ENCODE measurements around the gene ZKSCAN4.

Gene ZKSCAN4

GRCh38 chr6:28252009-28252975, at the start of gene ZKSCAN4:
Gene ZKSCAN4, minus strand, starts transcription at chr6:28252269. Its CDS starts 289 bp downstream, at chr6:28251980.
- H3K27ac ChIP-seq (ENCODE audit: low read length), result peak within 1 kb of the TSS; percentile 53
- no peaks in the 10 kb centered on the region for H3K9me3 ChIP-seq (ENCODE audit: control insufficient read depth in 1 of 2, low read length in 2 of 2)
- no peaks in the 10 kb centered on the region for H3K27me3 ChIP-seq (ENCODE audit: low read depth, low read length)
- H3K36me3 ChIP-seq (ENCODE audit: control insufficient read depth in 1 of 2, insufficient read depth in 2 of 2, low read length in 2 of 2), result peaks cover 0 to 21% of the 10 kb centered on the region in 2 donors
- peak within 1 kb of the TSS; percentile 87 to 100 for H3K4me3 ChIP-seq (ENCODE audit: low read depth in 1 of 2, low read length in 2 of 2)
- peaks cover 6 to 17% of the 10 kb centered on the region in 2 donors for H3K4me1 ChIP-seq (ENCODE audit: control insufficient read depth in 1 of 2, insufficient read depth in 2 of 2, low read length in 2 of 2)

- no peaks in the 10 kb centered on the region for H3K27me3 ChIP-seq (ENCODE audit: low read depth, low read length)
- H3K4me1 ChIP-seq (ENCODE audit: control insufficient read depth in 1 of 2, insufficient read depth in 2 of 2, low read length in 2 of 2), result no peaks in the 10 kb centered on the region
- no peaks in the 10 kb centered on the region for H3K9me3 ChIP-seq (ENCODE audit: control insufficient read depth in 1 of 2, low read length in 2 of 2)
- H3K4me3 ChIP-seq (ENCODE audit: low read depth in 1 of 2, low read length in 2 of 2), result no peak overlapping the region
- H3K27ac ChIP-seq (ENCODE audit: low read length), result no peak overlapping the region
- H3K36me3 ChIP-seq (ENCODE audit: control insufficient read depth in 1 of 2, insufficient read depth in 2 of 2, low read length in 2 of 2), result peaks cover 15 to 47% of the 10 kb centered on the region in 2 donors
These were observed 44.5 kb upstream of the ZKSCAN4 start for GRCh38 chr6:28296520-28297060.

GRCh38 chr6:28295326-28295725, 43.3 kb upstream of the ZKSCAN4 start:
- no peak overlapping the region for H3K4me3 ChIP-seq (ENCODE audit: low read depth in 1 of 2, low read length in 2 of 2)
- no peaks in the 10 kb centered on the region for H3K27me3 ChIP-seq (ENCODE audit: low read depth, low read length)
- H3K4me1 ChIP-seq (ENCODE audit: control insufficient read depth in 1 of 2, insufficient read depth in 2 of 2, low read length in 2 of 2), result no peaks in the 10 kb centered on the region
- H3K9me3 ChIP-seq (ENCODE audit: control insufficient read depth in 1 of 2, low read length in 2 of 2), result no peaks in the 10 kb centered on the region
- no peak overlapping the region for H3K27ac ChIP-seq (ENCODE audit: low read length)
- H3K36me3 ChIP-seq (ENCODE audit: control insufficient read depth in 1 of 2, insufficient read depth in 2 of 2, low read length in 2 of 2), result peaks cover 9 to 35% of the 10 kb centered on the region in 2 donors

- H3K27ac ChIP-seq (ENCODE audit: low read length), result no peak overlapping the region
- peaks cover 12 to 27% of the 10 kb centered on the region in 2 donors for H3K36me3 ChIP-seq (ENCODE audit: control insufficient read depth in 1 of 2, insufficient read depth in 2 of 2, low read length in 2 of 2)
- no peaks in the 10 kb centered on the region for H3K4me1 ChIP-seq (ENCODE audit: control insufficient read depth in 1 of 2, insufficient read depth in 2 of 2, low read length in 2 of 2)
- H3K27me3 ChIP-seq (ENCODE audit: low read depth, low read length), result no peaks in the 10 kb centered on the region
- H3K9me3 ChIP-seq (ENCODE audit: control insufficient read depth in 1 of 2, low read length in 2 of 2), result no peaks in the 10 kb centered on the region
- H3K4me3 ChIP-seq (ENCODE audit: low read depth in 1 of 2, low read length in 2 of 2), result no peak overlapping the region
These were observed 39.5 kb upstream of the ZKSCAN4 start for GRCh38 chr6:28291573-28291972.

- no peak overlapping the region for H3K27ac ChIP-seq (ENCODE audit: low read length)
- H3K36me3 ChIP-seq (ENCODE audit: control insufficient read depth in 1 of 2, insufficient read depth in 2 of 2, low read length in 2 of 2), result peaks cover 11 to 40% of the 10 kb centered on the region in 2 donors
- no peaks in the 10 kb centered on the region for H3K27me3 ChIP-seq (ENCODE audit: low read depth, low read length)
- peak overlapping the region in 1 of 2 donors; percentile 78 for H3K4me3 ChIP-seq (ENCODE audit: low read depth in 1 of 2, low read length in 2 of 2)
- peaks cover 0 to 11% of the 10 kb centered on the region in 2 donors for H3K4me1 ChIP-seq (ENCODE audit: control insufficient read depth in 1 of 2, insufficient read depth in 2 of 2, low read length in 2 of 2)
- no peaks in the 10 kb centered on the region for H3K9me3 ChIP-seq (ENCODE audit: control insufficient read depth in 1 of 2, low read length in 2 of 2)
These were observed 30.9 kb upstream of the ZKSCAN4 start for GRCh38 chr6:28282926-28283325.

GRCh38 chr6:28281288-28282064, 29.4 kb upstream of the ZKSCAN4 start, which contains the start of gene PGBD1:
Gene PGBD1, plus strand, starts transcription at chr6:28281572. Its CDS starts 2,242 bp downstream, at chr6:28283814.
- Histone ChIP-seq H3K36me3 (ENCODE audit: control insufficient read depth in 1 of 2, insufficient read depth in 2 of 2, low read length in 2 of 2) (peaks cover 12 to 41% of the 10 kb centered on the region in 2 donors), H3K4me3 (ENCODE audit: low read depth in 1 of 2, low read length in 2 of 2) (peak within 1 kb of the TSS; percentile 78 to 79), H3K27me3 (ENCODE audit: low read depth, low read length) (no peaks in the 10 kb centered on the region), H3K4me1 (ENCODE audit: control insufficient read depth in 1 of 2, insufficient read depth in 2 of 2, low read length in 2 of 2) (peaks cover 0 to 11% of the 10 kb centered on the region in 2 donors), H3K9me3 (ENCODE audit: control insufficient read depth in 1 of 2, low read length in 2 of 2) (no peaks in the 10 kb centered on the region), H3K27ac (ENCODE audit: low read length) (no peak within 1 kb of the TSS)

- Histone ChIP-seq H3K27me3 (ENCODE audit: low read depth, low read length) (no peaks in the 10 kb centered on the region), H3K4me1 (ENCODE audit: control insufficient read depth in 1 of 2, insufficient read depth in 2 of 2, low read length in 2 of 2) (peaks cover 0 to 11% of the 10 kb centered on the region in 2 donors), H3K36me3 (ENCODE audit: control insufficient read depth in 1 of 2, insufficient read depth in 2 of 2, low read length in 2 of 2) (peaks cover 20 to 43% of the 10 kb centered on the region in 2 donors), H3K27ac (ENCODE audit: low read length) (no peak overlapping the region), H3K9me3 (ENCODE audit: control insufficient read depth in 1 of 2, low read length in 2 of 2) (no peaks in the 10 kb centered on the region), H3K4me3 (ENCODE audit: low read depth in 1 of 2, low read length in 2 of 2) (peak overlapping the region; percentile 78 to 79)
These were observed 28.7 kb upstream of the ZKSCAN4 start for GRCh38 chr6:28280595-28281287.

GRCh38 chr6:28277746-28278145, 25.7 kb upstream of the ZKSCAN4 start:
- peaks cover 32 to 48% of the 10 kb centered on the region in 2 donors for H3K36me3 ChIP-seq (ENCODE audit: control insufficient read depth in 1 of 2, insufficient read depth in 2 of 2, low read length in 2 of 2)
- H3K9me3 ChIP-seq (ENCODE audit: control insufficient read depth in 1 of 2, low read length in 2 of 2), result no peaks in the 10 kb centered on the region
- H3K27ac ChIP-seq (ENCODE audit: low read length), result no peak overlapping the region
- H3K4me1 ChIP-seq (ENCODE audit: control insufficient read depth in 1 of 2, insufficient read depth in 2 of 2, low read length in 2 of 2), result peaks cover 0 to 11% of the 10 kb centered on the region in 2 donors
- no peaks in the 10 kb centered on the region for H3K27me3 ChIP-seq (ENCODE audit: low read depth, low read length)
- no peak overlapping the region for H3K4me3 ChIP-seq (ENCODE audit: low read depth in 1 of 2, low read length in 2 of 2)

- H3K36me3 ChIP-seq (ENCODE audit: control insufficient read depth in 1 of 2, insufficient read depth in 2 of 2, low read length in 2 of 2), result peaks cover 42 to 59% of the 10 kb centered on the region in 2 donors
- H3K9me3 ChIP-seq (ENCODE audit: control insufficient read depth in 1 of 2, low read length in 2 of 2), result no peaks in the 10 kb centered on the region
- no peaks in the 10 kb centered on the region for H3K27me3 ChIP-seq (ENCODE audit: low read depth, low read length)
- no peak overlapping the region for H3K4me3 ChIP-seq (ENCODE audit: low read depth in 1 of 2, low read length in 2 of 2)
- no peak overlapping the region for H3K27ac ChIP-seq (ENCODE audit: low read length)
- no peaks in the 10 kb centered on the region for H3K4me1 ChIP-seq (ENCODE audit: control insufficient read depth in 1 of 2, insufficient read depth in 2 of 2, low read length in 2 of 2)
These were observed 22.8 kb upstream of the ZKSCAN4 start for GRCh38 chr6:28274888-28275287.

- H3K27ac ChIP-seq (ENCODE audit: low read length), result no peak overlapping the region
- H3K27me3 ChIP-seq (ENCODE audit: low read depth, low read length), result no peaks in the 10 kb centered on the region
These were observed 17.4 kb upstream of the ZKSCAN4 start for GRCh38 chr6:28269492-28269891.

More at GRCh38 chr6:28269492-28269891, 17.4 kb upstream of the ZKSCAN4 start:
- no peaks in the 10 kb centered on the region for H3K9me3 ChIP-seq (ENCODE audit: control insufficient read depth in 1 of 2, low read length in 2 of 2)
- H3K4me3 ChIP-seq (ENCODE audit: low read depth in 1 of 2, low read length in 2 of 2), result no peak overlapping the region
- H3K36me3 ChIP-seq (ENCODE audit: control insufficient read depth in 1 of 2, insufficient read depth in 2 of 2, low read length in 2 of 2), result peaks cover 18 to 27% of the 10 kb centered on the region in 2 donors
- peaks cover 7 to 14% of the 10 kb centered on the region in 2 donors for H3K4me1 ChIP-seq (ENCODE audit: control insufficient read depth in 1 of 2, insufficient read depth in 2 of 2, low read length in 2 of 2)
